VCaP (cell line): Measurements from ENCODE around the gene AP5Z1.

Experiments
- H3K27ac ChIP-seq: fragments of 450-650 bp; 2 replicates; pipeline ENCODE4 v1.5.1; 2017
- TF ChIP-seq, protein P1 (sequence below): fragments of 450-650 bp; conservative IDR thresholded peaks from 2 replicates; pipeline ENCODE4 v1.5.1; 2017; ENCODE audit warnings: mild to moderate bottlenecking, moderate library complexity

AP5Z1 gene

GRCh38 chr7:4803397-4804241 is 28.2 kb downstream of the AP5Z1 start:
- no peak overlapping the region for H3K27ac ChIP-seq
- TF ChIP-seq, protein P1, sequence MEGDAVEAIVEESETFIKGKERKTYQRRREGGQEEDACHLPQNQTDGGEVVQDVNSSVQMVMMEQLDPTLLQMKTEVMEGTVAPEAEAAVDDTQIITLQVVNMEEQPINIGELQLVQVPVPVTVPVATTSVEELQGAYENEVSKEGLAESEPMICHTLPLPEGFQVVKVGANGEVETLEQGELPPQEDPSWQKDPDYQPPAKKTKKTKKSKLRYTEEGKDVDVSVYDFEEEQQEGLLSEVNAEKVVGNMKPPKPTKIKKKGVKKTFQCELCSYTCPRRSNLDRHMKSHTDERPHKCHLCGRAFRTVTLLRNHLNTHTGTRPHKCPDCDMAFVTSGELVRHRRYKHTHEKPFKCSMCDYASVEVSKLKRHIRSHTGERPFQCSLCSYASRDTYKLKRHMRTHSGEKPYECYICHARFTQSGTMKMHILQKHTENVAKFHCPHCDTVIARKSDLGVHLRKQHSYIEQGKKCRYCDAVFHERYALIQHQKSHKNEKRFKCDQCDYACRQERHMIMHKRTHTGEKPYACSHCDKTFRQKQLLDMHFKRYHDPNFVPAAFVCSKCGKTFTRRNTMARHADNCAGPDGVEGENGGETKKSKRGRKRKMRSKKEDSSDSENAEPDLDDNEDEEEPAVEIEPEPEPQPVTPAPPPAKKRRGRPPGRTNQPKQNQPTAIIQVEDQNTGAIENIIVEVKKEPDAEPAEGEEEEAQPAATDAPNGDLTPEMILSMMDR = no peak

DNA sequence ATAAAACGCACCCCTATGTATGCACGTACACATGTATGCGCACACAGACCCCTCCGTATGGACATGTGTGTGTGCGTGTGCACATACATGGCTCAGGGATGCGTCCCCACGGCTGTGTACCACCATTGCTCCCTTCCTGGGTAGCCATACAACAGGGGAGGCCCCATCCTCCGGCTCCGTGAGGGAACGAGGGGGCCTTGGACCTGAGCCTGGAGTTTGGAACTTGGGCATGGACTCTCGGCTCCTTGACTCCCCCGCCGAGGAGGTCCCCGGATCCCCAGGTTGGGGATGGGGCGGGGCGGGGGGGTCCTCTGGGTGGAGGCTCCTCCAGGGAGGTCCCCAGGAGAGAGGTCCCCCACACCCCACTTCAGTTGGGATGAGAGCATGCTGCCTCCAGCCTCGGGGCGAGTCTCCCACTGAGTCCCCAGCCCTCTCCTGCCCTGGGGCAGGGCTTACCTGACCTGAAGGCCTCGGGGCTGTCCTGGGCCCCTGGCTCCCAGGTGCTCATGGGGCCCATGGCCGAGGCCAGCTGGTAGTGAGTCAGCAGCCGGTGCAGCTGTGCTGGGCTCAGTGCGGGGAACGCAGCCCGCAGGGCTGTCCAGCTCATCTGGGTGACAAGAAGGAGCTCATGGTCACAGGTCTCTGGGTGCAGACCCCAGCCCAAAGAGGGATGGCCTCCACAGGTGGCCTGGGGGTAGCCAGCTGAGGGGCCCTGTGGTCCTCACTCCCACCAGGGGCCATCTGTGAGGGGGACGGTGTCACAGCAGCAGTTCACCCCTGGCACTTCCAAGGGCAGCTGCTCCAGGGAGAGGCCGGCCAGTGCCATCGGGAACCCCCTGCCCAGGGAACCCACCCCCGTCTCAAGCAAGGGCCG is 29.9 kb downstream of the AP5Z1 start:
- no peak overlapping the region for H3K27ac ChIP-seq
- TF ChIP-seq, protein P1 = no peak

GRCh38 chr7:4805984-4806300 is 30.5 kb downstream of the AP5Z1 start:
- TF ChIP-seq, protein P1 = no peak
- no peak overlapping the region for H3K27ac ChIP-seq

- TF ChIP-seq, protein P1 = no peak
- no peak overlapping the region for H3K27ac ChIP-seq
Measured at GRCh38 chr7:4806983-4807597, 31.7 kb downstream of the AP5Z1 start.

DNA sequence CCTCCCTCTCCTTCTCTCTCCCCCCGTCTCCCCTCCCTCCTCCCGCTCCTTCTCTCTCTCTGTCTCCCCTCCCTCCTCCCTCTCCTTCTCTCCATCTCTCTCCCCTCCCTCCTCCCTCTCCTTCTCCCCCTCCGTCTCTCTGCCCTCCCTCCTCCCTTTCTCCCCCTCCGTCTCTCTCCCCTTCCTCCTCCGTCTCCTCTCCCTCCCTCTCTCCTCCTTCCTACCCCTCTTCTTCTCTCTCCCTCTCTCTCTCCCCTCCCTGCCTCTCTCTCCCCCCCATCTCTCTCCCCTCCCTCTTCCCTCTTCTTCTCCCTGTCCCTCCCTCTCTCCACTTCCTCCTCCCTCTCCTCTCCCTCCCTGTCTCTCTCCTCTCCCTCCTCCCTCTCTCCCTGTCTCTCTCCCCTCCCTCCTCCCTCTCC is 32.2 kb downstream of the AP5Z1 start:
- TF ChIP-seq, protein P1 = no peak
- no peak overlapping the region for H3K27ac ChIP-seq

DNA sequence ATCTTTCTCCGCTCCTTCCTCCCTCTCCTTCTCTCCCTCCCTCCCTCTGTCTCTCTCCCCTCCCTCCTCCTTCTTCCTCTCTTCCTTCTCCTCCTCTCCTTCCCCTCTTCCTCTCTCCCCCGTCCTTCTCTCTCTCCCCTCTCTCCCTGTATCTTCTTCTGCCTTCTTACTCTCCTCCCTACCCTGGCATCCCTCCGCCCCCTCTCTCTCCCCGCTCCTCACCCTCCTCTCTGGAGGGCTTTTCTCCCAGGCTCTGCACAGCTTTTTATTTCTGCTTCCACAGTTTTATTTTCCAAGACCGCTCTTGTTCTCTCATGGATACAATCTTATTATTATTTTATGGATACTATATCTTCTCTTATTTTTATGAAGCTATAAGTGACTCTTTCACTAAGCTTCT is 32.6 kb downstream of the AP5Z1 start:
- TF ChIP-seq, protein P1 = no peak
- no peak overlapping the region for H3K27ac ChIP-seq

DNA sequence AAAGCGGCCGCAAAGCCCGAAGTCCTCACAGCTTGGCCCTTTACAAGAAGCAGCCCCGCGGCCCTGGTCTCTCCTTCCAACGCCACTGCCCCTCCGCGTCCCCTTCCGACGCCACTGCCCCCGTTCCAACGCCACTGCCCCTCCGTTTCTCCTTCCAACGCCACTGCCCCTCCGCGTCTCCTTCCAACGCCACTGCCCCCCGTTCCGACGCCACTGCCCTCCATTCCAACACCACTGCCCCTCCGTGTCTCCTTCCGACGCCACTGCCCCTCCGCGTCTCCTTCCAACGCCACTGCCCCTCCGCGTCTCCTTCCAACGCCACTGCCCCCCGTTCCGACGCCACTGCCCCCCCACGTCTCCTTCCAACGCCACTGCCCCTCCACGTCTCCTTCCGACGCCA is 33.1 kb downstream of the AP5Z1 start:
- H3K27ac ChIP-seq = no peak overlapping the region
- TF ChIP-seq, protein P1 = no peak
